ENCODE measurements around the gene CEP72. TPM values are rescaled to one million over a fixed set of nuclear protein-coding genes. Genes with fewer than 3 reads are reported as not detected.
"Not testable (repeated sequence)": the region's sequence is repeated elsewhere in the genome, so short reads cannot be mapped to it uniquely, and the experiment has no call there.

CEP72 gene
- total RNA-seq, 1 donor from 2014 or later, result 27.8 TPM

DNA sequence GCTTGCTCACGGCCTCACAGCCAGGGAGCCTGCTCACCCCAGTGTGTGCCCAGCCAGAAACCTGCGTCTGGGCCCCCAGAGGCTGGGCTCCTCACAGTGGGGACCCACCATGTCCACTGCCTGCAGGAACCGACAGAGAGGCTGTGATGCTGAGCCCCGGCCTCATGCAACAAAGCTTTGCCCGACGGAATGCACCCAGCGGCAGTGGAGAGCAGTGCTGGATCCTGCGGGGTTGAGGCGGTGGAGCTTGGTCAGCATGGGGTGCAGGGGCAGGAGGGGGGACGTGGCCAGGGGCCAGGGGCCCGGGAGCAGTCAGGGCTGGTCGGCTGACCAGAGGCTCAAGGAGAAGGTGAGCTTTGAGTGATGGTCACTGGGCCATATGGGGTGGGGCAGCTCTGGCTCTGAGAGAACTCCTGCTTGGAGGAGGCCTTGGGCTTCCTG, 7.7 kb upstream of the CEP72 start:
- DNase-seq (ENCODE audit: extremely low spot score, unreplicated experiment), result no peak
- Mint-ChIP-seq H3K27ac (no peak overlapping the region), H3K4me1 (ENCODE audit: unreplicated experiment) (no peaks in the 10 kb centered on the region), H3K27me3 (peaks cover 15% of the 10 kb centered on the region), H3K36me3 (no peaks in the 10 kb centered on the region), H3K9me3 (no peaks in the 10 kb centered on the region), H3K4me3 (no peak overlapping the region)
- TF ChIP-seq, protein P1, sequence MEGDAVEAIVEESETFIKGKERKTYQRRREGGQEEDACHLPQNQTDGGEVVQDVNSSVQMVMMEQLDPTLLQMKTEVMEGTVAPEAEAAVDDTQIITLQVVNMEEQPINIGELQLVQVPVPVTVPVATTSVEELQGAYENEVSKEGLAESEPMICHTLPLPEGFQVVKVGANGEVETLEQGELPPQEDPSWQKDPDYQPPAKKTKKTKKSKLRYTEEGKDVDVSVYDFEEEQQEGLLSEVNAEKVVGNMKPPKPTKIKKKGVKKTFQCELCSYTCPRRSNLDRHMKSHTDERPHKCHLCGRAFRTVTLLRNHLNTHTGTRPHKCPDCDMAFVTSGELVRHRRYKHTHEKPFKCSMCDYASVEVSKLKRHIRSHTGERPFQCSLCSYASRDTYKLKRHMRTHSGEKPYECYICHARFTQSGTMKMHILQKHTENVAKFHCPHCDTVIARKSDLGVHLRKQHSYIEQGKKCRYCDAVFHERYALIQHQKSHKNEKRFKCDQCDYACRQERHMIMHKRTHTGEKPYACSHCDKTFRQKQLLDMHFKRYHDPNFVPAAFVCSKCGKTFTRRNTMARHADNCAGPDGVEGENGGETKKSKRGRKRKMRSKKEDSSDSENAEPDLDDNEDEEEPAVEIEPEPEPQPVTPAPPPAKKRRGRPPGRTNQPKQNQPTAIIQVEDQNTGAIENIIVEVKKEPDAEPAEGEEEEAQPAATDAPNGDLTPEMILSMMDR (conservative IDR thresholded peaks at IDR 0.05), result no peak

DNA sequence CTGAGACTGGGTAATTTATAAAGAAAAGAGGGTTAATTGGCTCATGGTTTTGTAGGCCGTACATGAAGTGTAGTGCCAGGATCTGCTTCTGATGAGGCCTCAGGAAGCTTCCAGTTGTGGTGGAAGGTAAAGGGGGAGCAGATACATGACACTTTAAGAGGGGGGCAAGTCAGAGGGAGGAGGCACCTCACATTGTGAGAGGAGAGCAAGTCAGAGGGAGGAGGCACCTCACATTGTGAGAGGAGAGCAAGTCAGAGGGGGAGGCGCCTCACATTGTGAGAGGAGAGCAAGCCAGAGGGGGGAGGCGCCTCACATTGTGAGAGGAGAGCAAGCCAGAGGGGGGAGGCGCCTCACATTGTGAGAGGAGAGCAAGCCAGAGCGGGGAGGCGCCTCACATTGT, 7.0 kb upstream of the CEP72 start:
- peaks cover 13% of the 10 kb centered on the region for H3K27me3 Mint-ChIP-seq
- H3K27ac Mint-ChIP-seq; H3K9me3 Mint-ChIP-seq; H3K36me3 Mint-ChIP-seq; H3K4me1 Mint-ChIP-seq (ENCODE audit: unreplicated experiment); H3K4me3 Mint-ChIP-seq; DNase-seq (ENCODE audit: extremely low spot score, unreplicated experiment): not testable (repeated sequence)

DNA sequence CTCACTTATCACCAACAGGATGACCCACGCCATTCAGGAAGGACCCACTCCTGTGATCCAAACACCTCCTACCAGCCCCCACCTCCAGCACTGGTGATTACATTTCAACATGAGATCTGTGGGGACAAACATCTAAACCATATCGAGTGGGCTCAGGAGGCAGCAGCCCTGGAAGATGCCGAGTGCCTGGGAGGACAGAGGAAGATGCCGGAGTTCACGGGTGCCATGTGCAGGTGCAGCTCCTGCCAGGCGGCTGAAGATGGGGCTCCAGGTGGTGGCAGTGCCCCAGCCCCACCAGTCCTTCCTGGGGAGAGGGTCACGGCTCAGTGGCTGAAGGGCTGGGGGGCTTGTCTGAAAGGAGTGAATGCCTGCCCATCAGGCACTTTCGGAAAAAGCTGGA, 6.1 kb upstream of the CEP72 start:
- no peaks in the 10 kb centered on the region for H3K4me1 Mint-ChIP-seq (ENCODE audit: unreplicated experiment)
- no peaks in the 10 kb centered on the region for H3K9me3 Mint-ChIP-seq
- H3K27ac Mint-ChIP-seq, result no peak overlapping the region
- peak; percentile 58 for DNase-seq (ENCODE audit: extremely low spot score, unreplicated experiment)
- H3K27me3 Mint-ChIP-seq, result peaks cover 8% of the 10 kb centered on the region
- H3K36me3 Mint-ChIP-seq, result no peaks in the 10 kb centered on the region
- H3K4me3 Mint-ChIP-seq, result no peak overlapping the region
- TF ChIP-seq, protein P1 (conservative IDR thresholded peaks at IDR 0.05), result no peak

DNA sequence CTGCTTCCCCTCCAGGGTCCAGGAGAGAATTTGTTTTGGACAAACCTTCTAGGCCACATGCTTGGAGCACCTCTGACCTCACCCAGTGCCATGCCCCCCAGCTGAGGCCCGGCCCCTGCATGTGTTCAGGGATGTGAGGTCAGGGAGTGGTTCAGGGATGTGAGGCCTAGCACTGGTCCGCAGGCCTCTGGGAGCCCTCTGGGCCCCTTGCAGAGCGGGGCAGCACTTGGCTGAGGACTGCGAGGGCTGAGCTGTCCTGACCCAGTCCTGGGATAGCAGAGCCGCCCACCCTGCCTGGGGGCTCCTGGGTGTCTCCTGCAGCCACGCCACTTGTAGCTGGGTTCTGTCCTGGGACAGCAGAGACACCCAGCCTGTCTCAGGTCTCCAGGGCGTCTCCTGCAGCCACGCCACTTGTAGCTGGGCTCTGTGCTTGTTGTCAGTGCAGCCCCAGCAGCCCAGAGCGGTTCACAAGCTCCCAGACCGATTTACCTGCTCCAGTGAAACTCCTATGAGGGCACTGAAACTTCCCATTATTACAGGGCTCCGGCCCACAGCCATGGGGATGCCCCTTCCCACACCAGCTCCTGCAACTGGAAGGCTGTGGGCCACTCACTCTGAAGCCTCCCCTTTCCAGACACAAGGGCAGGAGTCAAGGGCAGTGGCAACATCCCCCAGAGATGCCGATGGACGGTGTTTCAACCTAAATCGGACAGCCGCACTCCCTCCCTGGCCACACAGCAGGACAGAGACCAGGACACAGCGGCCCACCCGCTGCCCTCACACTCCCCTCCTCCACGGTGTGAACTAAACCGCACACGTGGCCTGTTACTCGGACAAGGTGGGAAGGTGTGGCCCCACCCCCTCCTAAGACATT, 5.4 kb upstream of the CEP72 start:
- no peaks in the 10 kb centered on the region for H3K9me3 Mint-ChIP-seq
- peaks cover 8% of the 10 kb centered on the region for H3K27me3 Mint-ChIP-seq
- no peak overlapping the region for H3K4me3 Mint-ChIP-seq
- TF ChIP-seq, protein P1 (conservative IDR thresholded peaks at IDR 0.05), result no peak
- H3K36me3 Mint-ChIP-seq, result no peaks in the 10 kb centered on the region
- H3K27ac Mint-ChIP-seq, result no peak overlapping the region
- peaks cover 4% of the 10 kb centered on the region for H3K4me1 Mint-ChIP-seq (ENCODE audit: unreplicated experiment)
- peak; percentile 66 for DNase-seq (ENCODE audit: extremely low spot score, unreplicated experiment)

DNA sequence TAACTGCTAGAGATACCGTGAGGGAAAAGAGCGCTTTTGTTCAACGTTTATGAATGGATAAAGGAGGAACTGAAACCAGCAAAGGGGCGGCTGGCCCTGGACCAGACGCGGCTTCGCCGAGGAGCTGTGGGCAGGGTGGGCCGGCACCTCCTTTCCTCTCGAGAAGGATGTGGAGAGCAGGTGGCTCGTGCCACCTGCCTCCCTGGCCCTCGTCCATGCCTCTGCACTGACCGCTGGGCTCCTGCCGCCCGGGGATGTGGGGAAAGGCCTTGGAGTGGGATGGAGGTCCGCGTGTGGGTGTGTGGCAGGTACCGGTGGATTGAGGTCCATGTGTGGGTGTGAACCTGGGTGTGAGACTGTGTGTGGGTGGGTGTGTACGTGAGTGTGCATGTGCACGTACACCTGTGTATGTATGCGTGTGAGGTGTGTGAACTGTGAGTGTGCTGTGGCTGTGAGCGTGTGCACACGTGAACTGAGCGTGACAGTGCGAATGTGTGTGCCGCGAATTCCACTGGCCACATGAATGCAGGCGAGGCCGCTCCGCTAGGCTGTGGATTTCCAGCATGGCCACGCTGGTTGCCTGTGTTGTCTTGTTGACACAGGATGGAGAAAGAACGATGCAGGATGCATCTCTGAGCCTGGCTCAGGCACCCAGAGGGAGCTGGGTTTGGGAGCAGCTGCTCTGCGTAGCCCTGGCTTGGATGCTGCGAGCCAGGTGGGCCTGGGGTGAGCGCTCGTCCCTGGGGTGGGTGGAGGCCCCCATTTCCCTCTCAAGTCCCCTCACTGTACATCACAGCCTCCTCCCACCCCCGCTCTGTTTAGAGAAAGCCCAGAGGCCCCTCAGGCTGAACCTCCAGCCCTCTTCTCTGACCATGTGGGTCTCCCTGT, 4.4 kb upstream of the CEP72 start:
- DNase-seq (ENCODE audit: extremely low spot score, unreplicated experiment), result peak; percentile 66
- Mint-ChIP-seq H3K27ac (no peak overlapping the region), H3K4me3 (no peak overlapping the region), H3K4me1 (ENCODE audit: unreplicated experiment) (peaks cover 6% of the 10 kb centered on the region), H3K36me3 (peaks cover 1% of the 10 kb centered on the region), H3K27me3 (peaks cover 8% of the 10 kb centered on the region), H3K9me3 (peaks cover 2% of the 10 kb centered on the region)
- TF ChIP-seq, protein P1 (conservative IDR thresholded peaks at IDR 0.05), result no peak
